Fibroblast of lung (primary cell): ENCODE measurements around the gene NEU2. TPM values are rescaled to one million over a fixed set of nuclear protein-coding genes. Genes with fewer than 3 reads are reported as not detected.
"Not testable (repeated sequence)": the region's sequence is repeated elsewhere in the genome, so short reads cannot be mapped to it uniquely, and the experiment has no call there.

Experiments used
- DNase-seq, 2 donors: peaks; one replicate each; pipeline versions ENCODE4 v3.0.0 to v3.0.0-alpha.2; 2010; ENCODE audit warnings: low read depth in 2 of 2
- H2AFZ ChIP-seq: 2 replicates; pipeline ENCODE4 v1.5.1; 2012; ENCODE audit warnings: low read length, control low read depth, inconsistent platforms
- H3K27ac ChIP-seq: 2 replicates; pipeline ENCODE4 v1.5.1; 2011; ENCODE audit warnings: low read length, control low read depth; ENCODE audit not compliant: insufficient read depth
- H3K27me3 ChIP-seq: 2 replicates; pipeline ENCODE4 v1.5.1; 2011; ENCODE audit warnings: mild to moderate bottlenecking, low read length; ENCODE audit not compliant: control insufficient read depth, insufficient read depth
- H3K36me3 ChIP-seq: 2 replicates; pipeline ENCODE4 v1.5.1; 2011; ENCODE audit warnings: low read length; ENCODE audit not compliant: control insufficient read depth, insufficient read depth
- H3K4me1 ChIP-seq: 2 replicates; pipeline ENCODE4 v1.5.1; 2011; ENCODE audit warnings: low read length; ENCODE audit not compliant: control insufficient read depth, insufficient read depth; ENCODE audit errors: extremely low read depth
- H3K4me2 ChIP-seq: 2 replicates; pipeline ENCODE4 v1.5.1; 2011; ENCODE audit warnings: low read length, control low read depth; ENCODE audit not compliant: insufficient read depth; ENCODE audit errors: extremely low read depth
- H3K4me3 ChIP-seq, 4 experiments: fragments of 200-600 bp in 1 of 4; sonication (generic) in 1 of 4; replicated peaks in 1 of 4; 2 replicates each; pipeline ENCODE4 v1.5.1; 2011 to 2016; ENCODE audit warnings: low read length in 4 of 4, low read depth in 3 of 4, mild to moderate bottlenecking in 3 of 4, control low read depth in 2 of 4, inconsistent platforms in 1 of 4, mixed read lengths in 1 of 4; ENCODE audit not compliant: insufficient read depth in 1 of 4; ENCODE audit errors: control extremely low read depth in 1 of 4
- H3K79me2 ChIP-seq: 2 replicates; pipeline ENCODE4 v1.5.1; 2012; ENCODE audit warnings: mild to moderate bottlenecking, low read length, inconsistent platforms; ENCODE audit not compliant: control insufficient read depth, insufficient read depth
- H3K9ac ChIP-seq: 2 replicates; pipeline ENCODE4 v1.5.1; 2011; ENCODE audit warnings: mild to moderate bottlenecking, low read length, control low read depth; ENCODE audit not compliant: insufficient read depth
- H3K9me3 ChIP-seq: 2 replicates; pipeline ENCODE4 v1.5.1; 2012; ENCODE audit warnings: low read depth, low read length; ENCODE audit not compliant: control insufficient read depth, insufficient read depth
- H4K20me1 ChIP-seq: 2 replicates; pipeline ENCODE4 v1.5.1; 2011; ENCODE audit warnings: low read length; ENCODE audit not compliant: control insufficient read depth, insufficient read depth; ENCODE audit errors: extremely low read depth
- EZH2 ChIP-seq: IDR thresholded peaks from 2 replicates; pipeline ENCODE4 v1.5.1; 2012; ENCODE audit warnings: low read length, control low read depth, mild to moderate bottlenecking; ENCODE audit errors: missing control alignments
- polyA plus RNA-seq, 2 donors: library from polyadenylated mRNA; depleted of rRNA in 1 of 2; stranded (reverse) in 1 of 2; unstranded in 1 of 2; fragments of >200 nt; gene quantifications; 2 replicates each; pipeline ENCODE4 v1.2.1, GENCODE V29; 2011 to 2012; ENCODE audit warnings: missing spikeins in 1 of 2
- total RNA-seq: library from RNA; depleted of rRNA; stranded (reverse); fragments of >200 nt; gene quantifications from 2 replicates; pipeline ENCODE4 v1.2.1, GENCODE V29; 2014
- TF ChIP-seq, protein P1 (sequence below), 2 donors: IDR thresholded peaks in 1 of 2; conservative IDR thresholded peaks in 1 of 2; 1 replicate in 1 of 2; 2 replicates in 1 of 2; pipeline ENCODE4 v1.5.1; 2011 to 2012; ENCODE audit warnings: low read length in 2 of 2, control low read depth in 1 of 2, inconsistent platforms in 1 of 2, low read depth in 1 of 2, mild to moderate bottlenecking in 1 of 2

The NEU2 gene
- total and polyA plus RNA-seq, 2 donors (not counting 1 experiment from before 2014, with no cell fraction given), result not detected

DNA sequence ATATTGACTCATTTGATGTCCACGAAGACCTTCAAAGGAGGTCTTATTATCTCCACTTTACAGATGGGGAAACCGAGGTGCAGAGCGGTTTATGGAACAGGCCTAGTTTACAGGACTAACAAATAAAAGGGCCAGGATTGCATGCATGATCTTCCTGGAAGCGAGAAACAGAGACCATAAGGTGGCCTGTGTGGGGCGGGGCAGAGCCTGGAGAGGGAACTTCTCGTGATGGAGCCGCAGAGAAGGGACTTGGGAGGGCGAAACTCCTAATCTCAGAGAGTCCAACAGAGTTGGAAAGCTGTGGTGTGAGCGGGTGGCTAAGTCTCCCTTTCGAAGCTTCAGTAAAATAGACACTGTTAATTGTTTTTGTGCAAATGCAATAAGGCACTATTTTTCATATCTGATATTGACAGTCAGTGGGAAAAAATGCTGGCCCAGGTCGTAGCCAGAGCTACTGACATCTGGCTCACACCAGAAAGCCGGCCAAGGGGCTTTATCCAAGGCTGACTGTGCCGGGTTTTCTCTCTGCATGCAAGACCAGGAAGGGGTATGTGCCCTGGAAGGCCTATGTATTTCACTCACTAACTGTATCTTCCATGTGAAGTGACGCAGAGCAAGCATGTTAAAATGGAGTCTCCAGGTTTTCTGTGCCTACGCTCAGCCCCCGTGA lies 32.2 kb downstream of the NEU2 start:
- TF ChIP-seq, protein P1, sequence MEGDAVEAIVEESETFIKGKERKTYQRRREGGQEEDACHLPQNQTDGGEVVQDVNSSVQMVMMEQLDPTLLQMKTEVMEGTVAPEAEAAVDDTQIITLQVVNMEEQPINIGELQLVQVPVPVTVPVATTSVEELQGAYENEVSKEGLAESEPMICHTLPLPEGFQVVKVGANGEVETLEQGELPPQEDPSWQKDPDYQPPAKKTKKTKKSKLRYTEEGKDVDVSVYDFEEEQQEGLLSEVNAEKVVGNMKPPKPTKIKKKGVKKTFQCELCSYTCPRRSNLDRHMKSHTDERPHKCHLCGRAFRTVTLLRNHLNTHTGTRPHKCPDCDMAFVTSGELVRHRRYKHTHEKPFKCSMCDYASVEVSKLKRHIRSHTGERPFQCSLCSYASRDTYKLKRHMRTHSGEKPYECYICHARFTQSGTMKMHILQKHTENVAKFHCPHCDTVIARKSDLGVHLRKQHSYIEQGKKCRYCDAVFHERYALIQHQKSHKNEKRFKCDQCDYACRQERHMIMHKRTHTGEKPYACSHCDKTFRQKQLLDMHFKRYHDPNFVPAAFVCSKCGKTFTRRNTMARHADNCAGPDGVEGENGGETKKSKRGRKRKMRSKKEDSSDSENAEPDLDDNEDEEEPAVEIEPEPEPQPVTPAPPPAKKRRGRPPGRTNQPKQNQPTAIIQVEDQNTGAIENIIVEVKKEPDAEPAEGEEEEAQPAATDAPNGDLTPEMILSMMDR (conservative IDR thresholded peaks at IDR 0.05 in 1 of 2, IDR thresholded peaks at IDR 0.05 in 1 of 2; ENCODE audit: low read depth in 1 of 2, low read length in 2 of 2), result no peak
- no peak for TF ChIP-seq EZH2

DNA sequence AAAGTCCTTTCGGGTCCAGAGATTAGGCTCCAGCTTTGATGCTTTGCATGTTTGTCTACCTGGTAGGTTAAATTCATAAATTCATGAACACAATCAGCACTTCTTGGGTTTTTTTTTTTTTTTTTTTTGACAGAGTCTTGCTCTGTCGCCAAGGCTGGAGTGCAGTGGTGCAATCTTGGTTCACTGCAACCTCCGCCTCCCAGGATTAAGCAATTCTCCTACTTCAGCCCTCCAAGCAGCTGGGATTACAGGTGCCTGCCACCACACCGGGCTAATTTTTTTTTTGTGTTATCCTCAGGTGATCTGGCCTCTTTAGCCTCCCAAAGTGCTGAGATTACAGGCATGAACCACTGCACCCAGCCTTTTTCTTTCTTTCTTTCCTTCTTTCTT lies 32.7 kb downstream of the NEU2 start:
- H2AFZ ChIP-seq, H3K79me2 ChIP-seq, H3K4me2 ChIP-seq, H3K4me3 ChIP-seq, H3K36me3 ChIP-seq, H3K9me3 ChIP-seq, H3K9ac ChIP-seq, H3K27ac ChIP-seq, H4K20me1 ChIP-seq, H3K27me3 ChIP-seq, H3K4me1 ChIP-seq: not testable (repeated sequence)
- peak in 1 of 2 donors; percentile 11 for DNase-seq

More for the DNA sequence above, 32.2 kb downstream of the NEU2 start:
- no peaks in the 10 kb centered on the region for H3K27me3 ChIP-seq
- H3K27ac ChIP-seq, result no peak overlapping the region
- no peaks in the 10 kb centered on the region for H4K20me1 ChIP-seq
- H3K4me2 ChIP-seq, result no peak overlapping the region
- H2AFZ ChIP-seq, result no peak overlapping the region
- H3K4me3 ChIP-seq, result no peak overlapping the region
- H3K9ac ChIP-seq, result no peak overlapping the region
- no peaks in the 10 kb centered on the region for H3K9me3 ChIP-seq
- no peaks in the 10 kb centered on the region for H3K4me1 ChIP-seq
- no peaks in the 10 kb centered on the region for H3K79me2 ChIP-seq
- H3K36me3 ChIP-seq, result no peaks in the 10 kb centered on the region
- no peak for DNase-seq

DNA sequence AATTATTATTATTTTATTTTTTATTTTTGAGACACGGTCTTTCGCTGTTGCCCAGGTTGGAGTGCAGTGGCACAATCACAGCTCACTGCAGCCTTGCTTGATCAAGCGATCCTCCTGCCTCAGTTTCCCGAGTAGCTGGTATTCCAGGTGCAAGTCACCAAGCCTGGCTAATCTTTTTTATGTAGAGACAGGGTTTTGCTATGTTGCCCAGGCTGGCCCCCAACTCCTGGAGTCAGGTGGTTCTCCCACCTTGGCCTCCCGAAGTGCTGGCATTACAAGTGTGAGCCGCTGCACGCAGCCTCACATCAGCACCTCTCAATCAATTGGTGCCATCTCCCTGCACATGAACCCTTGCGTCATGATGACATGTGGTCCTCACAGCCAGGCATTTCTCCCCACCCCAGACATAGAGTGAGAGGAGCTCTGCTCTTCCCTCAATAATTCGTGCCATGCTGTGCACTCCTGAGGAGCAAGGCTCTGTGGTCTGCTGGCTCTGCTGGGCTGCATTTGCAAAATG lies 33.5 kb downstream of the NEU2 start:
- no peak overlapping the region for H3K9ac ChIP-seq
- no peaks in the 10 kb centered on the region for H4K20me1 ChIP-seq
- no peak overlapping the region for H2AFZ ChIP-seq
- no peak overlapping the region for H3K27ac ChIP-seq
- H3K4me3 ChIP-seq, result no peak overlapping the region
- H3K79me2 ChIP-seq, result no peaks in the 10 kb centered on the region
- H3K9me3 ChIP-seq, result no peaks in the 10 kb centered on the region
- TF ChIP-seq, protein P1 (conservative IDR thresholded peaks at IDR 0.05 in 1 of 2, IDR thresholded peaks at IDR 0.05 in 1 of 2; ENCODE audit: low read depth in 1 of 2, low read length in 2 of 2), result no peak
- TF ChIP-seq EZH2, result no peak
- no peaks in the 10 kb centered on the region for H3K36me3 ChIP-seq
- no peak overlapping the region for H3K4me2 ChIP-seq
- DNase-seq, result no peak
- no peaks in the 10 kb centered on the region for H3K4me1 ChIP-seq
- no peaks in the 10 kb centered on the region for H3K27me3 ChIP-seq
